Upper lobe of right lung (tissue), 1 donor: ENCODE data around the gene ZNF433. TPM values are rescaled to one million over a fixed set of nuclear protein-coding genes. Genes with fewer than 3 reads are reported as not detected.
"Not testable (repeated sequence)": the region's sequence is repeated elsewhere in the genome, so short reads cannot be mapped to it uniquely, and the experiment has no call there.

ENCODE experiments used
- ATAC-seq: fragments of 200-7000 bp; cut with Tn5 transposase; one replicate; pipeline ENCODE4 v1.9.1; 2020; ENCODE audit warnings: mild to moderate bottlenecking, moderate library complexity
- DNase-seq: peaks from one replicate; pipeline ENCODE4 v3.0.0-alpha.2; 2020
- H3K27ac ChIP-seq: fragments of 200-600 bp; one replicate; pipeline ENCODE4 v1.8.0; 2022
- H3K27me3 ChIP-seq: fragments of 200-600 bp; one replicate; pipeline ENCODE4 v1.8.0; 2022; ENCODE audit warnings: mild to moderate bottlenecking
- H3K36me3 ChIP-seq: fragments of 200-600 bp; one replicate; pipeline ENCODE4 v1.8.0; 2022
- H3K4me1 ChIP-seq: fragments of 200-600 bp; one replicate; pipeline ENCODE4 v1.8.0; 2022
- H3K4me3 ChIP-seq: fragments of 200-600 bp; one replicate; pipeline ENCODE4 v1.8.0; 2022; ENCODE audit warnings: mild to moderate bottlenecking
- H3K9me3 ChIP-seq: fragments of 200-600 bp; one replicate; pipeline ENCODE4 v1.8.0; 2022
- intact Hi-C: fragments of 100-400 bp; cut with DNase I; formaldehyde crosslinking; loops from one replicate; pipeline ENCODE4 v1.11.0; 2022
- long read RNA-seq: library from polyadenylated mRNA; unstranded; transcript quantifications from one replicate; pipeline ENCODE4 v2.0.0, GENCODE V29; 2021
- total RNA-seq: library from RNA; stranded (reverse); fragmentation: NEBNext Ultra II Directional; extraction: Animal tissue kit (Norgen Biotek cat#: 25700); gene quantifications from one replicate; pipeline ENCODE4 v1.2.1, GENCODE V29; 2021
- TF ChIP-seq, protein P1 (sequence below): fragments of 200-600 bp; IDR thresholded peaks from one replicate; pipeline ENCODE4 v1.8.0; 2022; ENCODE audit warnings: antibody characterized with exemption
- donor health status: DM: no; HTN: yes; CAD: no; lungs with severe emphysema.

Gene ZNF433
- total RNA-seq = 5.1 TPM
- long read RNA-seq, partial matches to known transcripts = 0 of 4 reads
- long read RNA-seq, other reads (novel, unspliced or antisense) = 0 of 4 reads

GRCh38 chr19:12035220-12036172 is at the start of gene ZNF433:
Gene ZNF433, minus strand, starts transcription at chr19:12035679. Its CDS starts 140 bp downstream, at chr19:12035539.
- Histone ChIP-seq H3K9me3 (no peaks in the 10 kb centered on the region), H3K27me3 (no peaks in the 10 kb centered on the region), H3K4me1 (peaks cover 7% of the 10 kb centered on the region), H3K36me3 (no peaks in the 10 kb centered on the region), H3K27ac (peak within 1 kb of the TSS; percentile 94), H3K4me3 (peak within 1 kb of the TSS; percentile 92)
- ATAC-seq (peak; percentile 100), DNase-seq (peak; percentile 98)
- intact Hi-C loops = no loop called here
- TF ChIP-seq, protein P1, sequence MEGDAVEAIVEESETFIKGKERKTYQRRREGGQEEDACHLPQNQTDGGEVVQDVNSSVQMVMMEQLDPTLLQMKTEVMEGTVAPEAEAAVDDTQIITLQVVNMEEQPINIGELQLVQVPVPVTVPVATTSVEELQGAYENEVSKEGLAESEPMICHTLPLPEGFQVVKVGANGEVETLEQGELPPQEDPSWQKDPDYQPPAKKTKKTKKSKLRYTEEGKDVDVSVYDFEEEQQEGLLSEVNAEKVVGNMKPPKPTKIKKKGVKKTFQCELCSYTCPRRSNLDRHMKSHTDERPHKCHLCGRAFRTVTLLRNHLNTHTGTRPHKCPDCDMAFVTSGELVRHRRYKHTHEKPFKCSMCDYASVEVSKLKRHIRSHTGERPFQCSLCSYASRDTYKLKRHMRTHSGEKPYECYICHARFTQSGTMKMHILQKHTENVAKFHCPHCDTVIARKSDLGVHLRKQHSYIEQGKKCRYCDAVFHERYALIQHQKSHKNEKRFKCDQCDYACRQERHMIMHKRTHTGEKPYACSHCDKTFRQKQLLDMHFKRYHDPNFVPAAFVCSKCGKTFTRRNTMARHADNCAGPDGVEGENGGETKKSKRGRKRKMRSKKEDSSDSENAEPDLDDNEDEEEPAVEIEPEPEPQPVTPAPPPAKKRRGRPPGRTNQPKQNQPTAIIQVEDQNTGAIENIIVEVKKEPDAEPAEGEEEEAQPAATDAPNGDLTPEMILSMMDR = no peak

- ATAC-seq, H3K4me1 ChIP-seq, H3K27me3 ChIP-seq, H3K27ac ChIP-seq, H3K4me3 ChIP-seq, H3K36me3 ChIP-seq, intact Hi-C loops, DNase-seq: not testable (repeated sequence)
- H3K9me3 ChIP-seq = peaks cover 32% of the 10 kb centered on the region
Observed at GRCh38 chr19:12083336-12083735, 47.9 kb upstream of the ZNF433 start.

GRCh38 chr19:12077375-12077774 is 41.9 kb upstream of the ZNF433 start:
- peaks cover 88% of the 10 kb centered on the region for H3K9me3 ChIP-seq
- H3K4me3 ChIP-seq = no peak overlapping the region
- intact Hi-C loops = no loop called here

DNA sequence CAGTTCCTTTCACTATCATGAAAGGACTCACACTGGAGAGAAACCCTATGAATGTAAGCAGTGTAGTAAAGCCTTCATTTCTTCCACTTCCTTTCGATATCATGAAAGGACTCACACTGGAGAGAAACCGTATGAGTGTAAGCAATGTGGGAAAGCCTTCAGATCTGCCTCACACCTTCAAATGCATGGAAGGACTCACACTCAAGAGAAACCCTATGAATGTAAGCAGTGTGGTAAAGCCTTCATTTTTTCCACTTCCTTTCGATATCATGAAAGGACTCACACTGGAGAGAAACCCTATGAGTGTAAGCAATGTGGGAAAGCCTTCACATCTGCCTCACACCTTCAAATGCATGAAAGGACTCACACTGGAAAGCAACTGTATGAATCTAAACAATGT is 40.9 kb upstream of the ZNF433 start:
- ATAC-seq, H3K27me3 ChIP-seq, intact Hi-C loops, H3K4me3 ChIP-seq, H3K4me1 ChIP-seq, DNase-seq, H3K27ac ChIP-seq: not testable (repeated sequence)
- peaks cover 36% of the 10 kb centered on the region for H3K36me3 ChIP-seq
- H3K9me3 ChIP-seq = peaks cover 96% of the 10 kb centered on the region

More at GRCh38 chr19:12077375-12077774, 41.9 kb upstream of the ZNF433 start:
- H3K27me3 ChIP-seq = no peaks in the 10 kb centered on the region
- H3K4me1 ChIP-seq = no peaks in the 10 kb centered on the region
- no peak overlapping the region for H3K27ac ChIP-seq
- ATAC-seq (no peak), DNase-seq (no peak)
- TF ChIP-seq, protein P1 = no peak
- H3K36me3 ChIP-seq = peaks cover 36% of the 10 kb centered on the region

DNA sequence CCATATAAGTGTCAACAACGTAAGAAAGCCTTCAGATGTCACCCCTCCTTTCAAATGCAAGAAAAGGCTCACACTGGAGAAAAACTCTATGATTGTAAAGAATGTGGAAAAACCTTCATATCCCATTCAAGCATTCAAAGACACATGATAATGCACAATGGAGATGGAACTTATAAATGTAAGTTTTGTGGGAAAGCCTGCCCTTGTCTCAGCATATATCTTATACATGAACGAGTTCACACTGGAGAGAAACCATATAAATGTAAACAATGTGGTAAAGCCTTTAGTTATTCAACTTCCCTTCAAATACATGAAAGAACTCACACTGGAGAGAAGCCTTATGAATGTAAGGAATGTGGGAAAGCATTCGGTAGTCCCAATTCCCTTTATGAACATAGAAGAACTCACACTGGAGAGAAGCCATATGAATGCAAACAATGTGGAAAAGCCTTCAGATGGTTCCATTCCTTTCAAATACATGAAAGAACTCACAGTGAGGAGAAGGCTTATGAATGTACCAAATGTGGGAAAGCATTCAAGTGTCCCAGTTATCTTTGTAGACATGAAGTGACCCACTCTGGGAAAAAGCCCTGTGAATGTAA is 40.2 kb upstream of the ZNF433 start:
- Histone ChIP-seq H3K4me1 (no peaks in the 10 kb centered on the region), H3K4me3 (no peak overlapping the region), H3K27ac (no peak overlapping the region), H3K9me3 (peaks cover 96% of the 10 kb centered on the region), H3K36me3 (peaks cover 36% of the 10 kb centered on the region), H3K27me3 (no peaks in the 10 kb centered on the region)
- intact Hi-C loops = no loop called here
- TF ChIP-seq, protein P1 = no peak
- no peak for DNase-seq
- ATAC-seq = no peak

DNA sequence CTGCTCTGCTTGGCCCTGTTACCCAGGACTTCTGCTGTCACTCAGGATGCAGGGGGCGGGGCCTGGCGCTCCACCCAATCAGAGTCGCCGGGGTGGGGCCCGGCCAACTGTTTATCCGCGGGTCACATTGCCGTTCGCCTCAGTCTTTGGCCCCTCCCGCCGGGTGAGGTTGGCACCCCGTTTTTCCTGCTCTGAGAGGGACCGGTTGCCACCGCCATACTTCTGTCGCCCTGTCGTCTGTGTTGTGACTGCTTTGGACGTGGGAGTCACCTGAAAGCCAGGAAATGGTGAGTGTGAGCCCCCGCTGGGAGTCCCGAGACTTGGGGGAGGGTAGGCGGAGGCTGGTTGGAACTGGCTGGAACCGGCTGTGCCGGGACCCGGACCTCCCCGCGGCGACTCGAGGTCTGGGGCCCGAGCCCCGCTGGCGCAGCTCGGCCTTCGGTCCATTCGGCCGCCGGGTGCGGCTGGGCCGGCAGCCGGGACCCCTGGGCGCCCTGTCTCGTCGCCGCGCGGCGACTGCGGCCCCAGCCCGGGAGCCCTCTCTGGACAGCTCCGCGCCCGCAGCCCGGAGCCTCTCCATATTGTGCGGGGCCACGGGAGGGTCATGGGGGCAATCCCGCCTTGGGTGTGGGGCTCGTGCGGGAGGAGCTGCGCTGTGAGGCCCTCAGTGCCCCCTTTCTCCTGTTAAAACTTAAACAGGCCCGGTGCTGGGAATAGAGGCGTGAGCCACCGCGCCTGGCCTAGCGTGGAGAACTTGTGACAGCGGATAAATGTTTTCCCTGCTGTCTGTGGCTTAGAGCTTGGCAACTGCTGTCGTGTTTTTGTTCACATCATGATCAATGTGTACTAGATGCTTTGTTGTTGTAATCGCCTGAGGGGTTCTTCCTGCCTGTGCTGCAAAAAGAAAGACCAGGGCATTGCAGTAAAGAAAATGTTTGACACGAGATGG is 29.4 kb upstream of the ZNF433 start, which contains the start of gene ZNF844:
ZNF844 (plus strand) TSS at position 142 of the 949 bp plus-strand sequence; CDS start at position 285, 143 bp downstream.
- Histone ChIP-seq H3K9me3 (peaks cover 7% of the 10 kb centered on the region), H3K27me3 (no peaks in the 10 kb centered on the region), H3K4me3 (peak within 1 kb of the TSS; percentile 82), H3K4me1 (no peaks in the 10 kb centered on the region), H3K36me3 (no peaks in the 10 kb centered on the region), H3K27ac (peak within 1 kb of the TSS; percentile 94)
- TF ChIP-seq, protein P1 = no peak
- DNase-seq = peak; percentile 99
- ATAC-seq = peak; percentile 99
- intact Hi-C loops = no loop called here
